ENCODE data around the gene XYLB.
A peak's percentile ranks its signal among the peaks of the same experiment; 100 is the strongest.

The XYLB gene

DNA sequence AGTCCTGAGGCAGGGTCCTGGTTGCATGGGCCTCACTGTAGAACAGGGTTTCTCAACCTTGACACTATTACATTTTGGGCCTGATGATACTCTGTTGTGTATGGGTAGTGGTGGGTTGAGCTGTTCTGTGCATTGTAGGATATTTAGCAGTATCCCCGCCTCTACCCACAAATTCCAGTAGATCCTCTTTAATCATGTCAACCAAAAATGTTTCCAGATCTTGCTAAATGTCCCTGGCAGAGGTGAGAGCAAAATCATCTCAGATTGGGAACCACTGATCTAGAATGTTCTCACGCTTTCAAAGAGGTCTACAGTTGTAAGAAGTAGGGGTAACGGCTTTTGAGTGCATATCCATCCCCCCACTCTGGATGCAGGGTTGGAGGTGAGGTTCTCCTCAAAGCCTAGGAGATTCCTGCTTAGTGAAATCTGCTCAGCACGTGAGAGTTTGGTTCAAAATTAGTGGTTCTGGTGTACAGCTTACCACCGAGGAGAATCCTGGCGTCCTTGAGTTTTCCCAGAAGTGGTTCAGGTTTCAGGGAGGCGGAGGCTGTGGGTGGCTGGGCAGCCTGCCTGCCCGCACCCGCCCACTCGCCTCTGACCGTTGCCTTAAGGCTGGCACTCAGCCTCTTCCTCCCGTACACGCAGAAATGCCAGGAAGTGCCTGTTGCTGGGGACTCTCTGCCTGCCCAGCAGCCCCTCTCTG lies 112.4 kb downstream of the XYLB start:
- TF ChIP-seq, protein P1, sequence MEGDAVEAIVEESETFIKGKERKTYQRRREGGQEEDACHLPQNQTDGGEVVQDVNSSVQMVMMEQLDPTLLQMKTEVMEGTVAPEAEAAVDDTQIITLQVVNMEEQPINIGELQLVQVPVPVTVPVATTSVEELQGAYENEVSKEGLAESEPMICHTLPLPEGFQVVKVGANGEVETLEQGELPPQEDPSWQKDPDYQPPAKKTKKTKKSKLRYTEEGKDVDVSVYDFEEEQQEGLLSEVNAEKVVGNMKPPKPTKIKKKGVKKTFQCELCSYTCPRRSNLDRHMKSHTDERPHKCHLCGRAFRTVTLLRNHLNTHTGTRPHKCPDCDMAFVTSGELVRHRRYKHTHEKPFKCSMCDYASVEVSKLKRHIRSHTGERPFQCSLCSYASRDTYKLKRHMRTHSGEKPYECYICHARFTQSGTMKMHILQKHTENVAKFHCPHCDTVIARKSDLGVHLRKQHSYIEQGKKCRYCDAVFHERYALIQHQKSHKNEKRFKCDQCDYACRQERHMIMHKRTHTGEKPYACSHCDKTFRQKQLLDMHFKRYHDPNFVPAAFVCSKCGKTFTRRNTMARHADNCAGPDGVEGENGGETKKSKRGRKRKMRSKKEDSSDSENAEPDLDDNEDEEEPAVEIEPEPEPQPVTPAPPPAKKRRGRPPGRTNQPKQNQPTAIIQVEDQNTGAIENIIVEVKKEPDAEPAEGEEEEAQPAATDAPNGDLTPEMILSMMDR (conservative IDR thresholded peaks at IDR 0.05; ENCODE audit: low read length): no peak
- H3K4me3 ChIP-seq (ENCODE audit: low read length): no peak overlapping the region
- DNase-seq (ENCODE audit: low read depth): peak; percentile 59

DNA sequence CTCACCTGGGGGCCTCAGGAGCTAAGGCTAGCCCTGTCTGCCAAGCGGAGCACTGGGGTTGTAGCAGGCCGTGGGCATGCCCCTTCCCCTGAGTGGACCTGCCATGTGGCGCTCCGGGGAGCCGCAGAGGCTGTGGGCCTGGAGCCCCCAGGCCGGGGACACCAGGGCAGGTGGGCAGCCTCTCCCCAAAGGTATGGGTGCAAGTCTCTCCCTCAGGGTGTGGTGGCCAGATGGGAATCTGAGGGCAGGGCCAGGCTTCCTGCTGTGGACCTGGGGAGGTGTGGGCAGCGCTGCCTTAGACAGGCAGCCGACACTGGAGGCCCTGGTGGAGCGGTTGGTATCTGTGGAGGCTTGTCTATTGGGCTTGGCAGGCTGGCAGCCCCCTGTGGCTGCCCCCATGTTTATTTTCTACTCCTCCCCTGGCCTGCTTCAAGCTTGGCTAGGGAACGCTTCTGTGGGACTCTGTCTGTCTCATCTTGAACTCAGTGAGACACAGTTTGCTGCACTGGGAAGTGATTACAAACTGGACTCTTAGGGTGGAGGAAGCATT lies 113.0 kb downstream of the XYLB start:
- TF ChIP-seq, protein P1 (conservative IDR thresholded peaks at IDR 0.05; ENCODE audit: low read length): no peak
- DNase-seq (ENCODE audit: low read depth): no peak
- H3K4me3 ChIP-seq (ENCODE audit: low read length): no peak overlapping the region

DNA sequence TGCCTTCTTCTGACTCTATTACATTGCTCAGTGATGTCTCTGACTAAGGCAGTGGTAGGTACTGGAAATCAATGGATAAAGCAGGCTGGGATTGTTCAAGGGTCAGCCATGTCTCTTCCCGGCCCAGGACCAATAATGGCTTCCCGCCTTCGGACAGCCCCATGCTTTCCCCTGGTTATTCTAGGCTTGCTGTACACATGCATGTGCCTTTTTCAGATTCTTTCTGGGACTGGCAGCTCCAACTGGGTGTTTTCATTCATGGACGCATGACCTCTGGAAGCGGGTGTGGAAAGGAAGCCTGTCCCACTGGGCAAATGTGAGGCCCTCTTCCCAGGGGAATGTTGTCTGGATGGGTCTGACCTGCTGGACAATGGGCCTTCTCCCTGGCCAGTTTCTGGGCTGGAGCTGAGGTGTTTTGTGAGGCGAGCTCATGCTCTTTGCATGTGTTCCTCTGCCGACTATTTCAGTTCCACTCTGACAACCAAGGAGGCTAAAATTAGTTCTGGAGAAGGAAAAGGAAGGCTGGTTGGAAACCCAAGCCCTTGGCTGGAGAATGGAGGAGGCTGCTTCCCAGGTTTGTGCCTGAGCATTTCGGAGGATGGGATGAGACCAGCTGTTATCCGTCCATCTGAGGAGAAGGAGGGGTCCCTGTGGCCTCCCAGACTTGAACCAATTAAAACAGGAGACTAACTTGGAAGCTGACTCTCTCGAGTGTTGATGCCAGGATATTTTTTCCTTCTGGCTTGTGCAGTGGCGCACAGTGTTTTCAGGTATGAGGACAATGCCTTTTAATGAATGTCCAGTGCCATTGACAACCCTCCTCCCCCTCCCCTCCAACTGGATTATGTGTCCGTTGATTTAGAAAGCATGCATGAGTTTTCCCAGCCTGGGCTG lies 114.0 kb downstream of the XYLB start:
- TF ChIP-seq, protein P1 (conservative IDR thresholded peaks at IDR 0.05; ENCODE audit: low read length): no peak
- DNase-seq (ENCODE audit: low read depth): no peak
- H3K4me3 ChIP-seq (ENCODE audit: low read length): no peak overlapping the region
